Loucy (cell line): ENCODE measurements around the gene OCIAD2.

Source experiments
- H2AFZ ChIP-seq: fragments of 200-600 bp; sonication (generic); 2 replicates; pipeline ENCODE4 v1.6.0; 2016; ENCODE audit warnings: antibody characterized with exemption, mild to moderate bottlenecking, low read length, moderate library complexity
- H3F3A ChIP-seq: fragments of 200-600 bp; 2 replicates; pipeline ENCODE4 v1.6.0; 2016; ENCODE audit warnings: antibody characterized with exemption, low read depth, mild to moderate bottlenecking
- H3K27me3 ChIP-seq: fragments of 200-600 bp; sonication (generic); 2 replicates; pipeline ENCODE4 v1.6.1; 2014; ENCODE audit warnings: low read length, mild to moderate bottlenecking; ENCODE audit not compliant: insufficient read depth, poor library complexity, severe bottlenecking
- H3K36me3 ChIP-seq: fragments of 200-600 bp; sonication (generic); 2 replicates; pipeline ENCODE4 v1.6.1; 2016; ENCODE audit warnings: low read length; ENCODE audit not compliant: insufficient read depth
- H3K4me1 ChIP-seq: fragments of 200-600 bp; sonication (generic); 2 replicates; pipeline ENCODE4 v1.5.1; 2014; ENCODE audit warnings: low read length, mild to moderate bottlenecking; ENCODE audit not compliant: insufficient read depth, poor library complexity, severe bottlenecking
- H3K4me2 ChIP-seq: fragments of 200-600 bp; sonication (generic); 2 replicates; pipeline ENCODE4 v1.6.0; 2014; ENCODE audit warnings: antibody characterized with exemption, low read length, low read depth, mild to moderate bottlenecking; ENCODE audit not compliant: poor library complexity, severe bottlenecking
- H3K4me3 ChIP-seq: fragments of 200-600 bp; sonication (generic); 2 replicates; pipeline ENCODE4 v1.5.1; 2014; ENCODE audit warnings: low read length, mild to moderate bottlenecking, mixed read lengths; ENCODE audit not compliant: poor library complexity, severe bottlenecking
- H3K79me2 ChIP-seq: fragments of 200-600 bp; sonication (generic); 2 replicates; pipeline ENCODE4 v1.6.1; 2014; ENCODE audit warnings: low read length; ENCODE audit not compliant: insufficient read depth
- H3K9ac ChIP-seq: fragments of 200-600 bp; sonication (generic); 2 replicates; pipeline ENCODE4 v1.6.0; 2014; ENCODE audit warnings: mild to moderate bottlenecking, low read depth, low read length, moderate library complexity; ENCODE audit not compliant: poor library complexity, severe bottlenecking
- H3K9me2 ChIP-seq: fragments of 200-600 bp; sonication (generic); replicated peaks from 2 replicates; pipeline ENCODE4 v1.6.1; 2016; ENCODE audit warnings: low read depth, low read length, mixed read lengths
- H3K9me3 ChIP-seq: fragments of 200-600 bp; sonication (generic); 2 replicates; pipeline ENCODE4 v1.6.1; 2014; ENCODE audit warnings: mild to moderate bottlenecking, antibody characterized with exemption, low read length, low read depth; ENCODE audit not compliant: insufficient read depth
- H4K20me1 ChIP-seq: fragments of 200-600 bp; sonication (generic); 2 replicates; pipeline ENCODE4 v1.6.0; 2014; ENCODE audit warnings: antibody characterized with exemption, low read length, mild to moderate bottlenecking; ENCODE audit not compliant: insufficient read depth, poor library complexity, severe bottlenecking
- CTCF ChIP-seq: fragments of 200-600 bp; sonication (generic); conservative IDR thresholded peaks from 2 replicates; pipeline ENCODE4 v1.5.1; 2014; ENCODE audit warnings: mild to moderate bottlenecking, antibody characterized with exemption, low read length
- EZH2phosphoT487 ChIP-seq: fragments of 200-600 bp; IDR thresholded peaks from 2 replicates; pipeline ENCODE4 v1.6.1; 2018; ENCODE audit warnings: antibody characterized with exemption, mild to moderate bottlenecking, moderate library complexity, borderline replicate concordance

The OCIAD2 gene

GRCh38 chr4:48939785-48940184 lies 33.2 kb upstream of the OCIAD2 start:
- Histone ChIP-seq H3K4me1 (no peaks in the 10 kb centered on the region), H3K9ac (no peak overlapping the region), H3F3A (no peaks in the 10 kb centered on the region), H3K4me2 (no peak overlapping the region), H4K20me1 (no peaks in the 10 kb centered on the region), H2AFZ (no peak overlapping the region), H3K9me2 (no peaks in the 10 kb centered on the region), H3K4me3 (no peak overlapping the region), H3K79me2 (no peaks in the 10 kb centered on the region), H3K27me3 (no peaks in the 10 kb centered on the region), H3K36me3 (no peaks in the 10 kb centered on the region), H3K9me3 (0 out of 2 replicates have a peak, but pooled peaks cover 4% of the 10 kb centered on the region)
- TF ChIP-seq CTCF (no peak), EZH2phosphoT487 (no peak)

GRCh38 chr4:48938831-48939230 lies 32.3 kb upstream of the OCIAD2 start:
- no peaks in the 10 kb centered on the region for H3K79me2 ChIP-seq
- no peaks in the 10 kb centered on the region for H3K4me1 ChIP-seq
- H3K9me3 ChIP-seq = 0 out of 2 replicates have a peak, but pooled peaks cover 4% of the 10 kb centered on the region
- no peak overlapping the region for H2AFZ ChIP-seq
- H3K27me3 ChIP-seq = no peaks in the 10 kb centered on the region
- H4K20me1 ChIP-seq = no peaks in the 10 kb centered on the region
- H3K4me3 ChIP-seq = no peak overlapping the region
- no peaks in the 10 kb centered on the region for H3K36me3 ChIP-seq
- TF ChIP-seq EZH2phosphoT487 = no peak
- TF ChIP-seq CTCF = no peak
- no peaks in the 10 kb centered on the region for H3F3A ChIP-seq
- no peak overlapping the region for H3K9ac ChIP-seq
- H3K9me2 ChIP-seq = no peaks in the 10 kb centered on the region
- H3K4me2 ChIP-seq = no peak overlapping the region

- no peak overlapping the region for H2AFZ ChIP-seq
- no peaks in the 10 kb centered on the region for H3K36me3 ChIP-seq
- no peak overlapping the region for H3K4me2 ChIP-seq
- H4K20me1 ChIP-seq = no peaks in the 10 kb centered on the region
- no peak overlapping the region for H3K4me3 ChIP-seq
- no peaks in the 10 kb centered on the region for H3K27me3 ChIP-seq
- H3K4me1 ChIP-seq = no peaks in the 10 kb centered on the region
- no peak overlapping the region for H3K9ac ChIP-seq
- H3F3A ChIP-seq = no peaks in the 10 kb centered on the region
- TF ChIP-seq CTCF = no peak
- no peak for TF ChIP-seq EZH2phosphoT487
- no peaks in the 10 kb centered on the region for H3K79me2 ChIP-seq
- H3K9me2 ChIP-seq = no peaks in the 10 kb centered on the region
- H3K9me3 ChIP-seq = 0 out of 2 replicates have a peak, but pooled peaks cover 4% of the 10 kb centered on the region
Observed at GRCh38 chr4:48937033-48937432, 30.5 kb upstream of the OCIAD2 start.
